Endothelial cell of umbilical vein (primary cell): ENCODE data around the gene UBE2Q1. TPM values are rescaled to one million over a fixed set of nuclear protein-coding genes. Genes with fewer than 3 reads are reported as not detected.

Experiments used
- Bru-seq: library from RNA; stranded (reverse); fragments of 400-500 nt; gene quantifications from one replicate; lab custom pipeline; 2021; lab: Mats Ljungman, UMichigan
- BruChase-seq, 2 experiments: library from RNA; stranded (reverse); fragments of 400-500 nt; gene quantifications; one replicate each; lab custom pipeline; 2021; lab: Mats Ljungman, UMichigan
- BruUV-seq: library from RNA; stranded (reverse); fragments of 400-500 nt; replicated peaks from 2 replicates; lab custom pipeline; 2021; lab: Mats Ljungman, UMichigan
- CTCF ChIA-PET: fragments of 300-600, 350-600 bp; sonication (Branson Sonifier 250); formaldehyde crosslinking; loops from one replicate; lab custom pipeline; 2021; ENCODE audit warnings: antibody characterized with exemption, inconsistent platforms; lab: Charles Lee
- POLR2A ChIA-PET: fragments of 300-600, 350-600 bp; sonication (Branson Sonifier 250); formaldehyde crosslinking; loops from one replicate; lab custom pipeline; 2021; ENCODE audit warnings: antibody characterized with exemption, inconsistent platforms; lab: Charles Lee
- DNase-seq: peaks from one replicate; pipeline ENCODE4 v3.0.0-alpha.2; 2011; ENCODE audit warnings: low read depth, low spot score
- FAIRE-seq: peaks from 2 replicates; lab custom pipeline; 2011; peaks lifted over from hg19 to GRCh38; lab: Jason Lieb, UNC
- H2AFZ ChIP-seq: 2 replicates; pipeline ENCODE4 v1.6.0; 2012; ENCODE audit warnings: low read depth, low read length, control low read depth, inconsistent platforms
- H3K27ac ChIP-seq: 2 replicates; pipeline ENCODE4 v1.5.1; 2011; ENCODE audit warnings: low read depth, mild to moderate bottlenecking, control low read depth, low read length, moderate library complexity; ENCODE audit not compliant: insufficient read depth
- H3K27me3 ChIP-seq, 2 experiments: 2 replicates each; pipeline versions ENCODE4 v1.6.0 to v1.6.1; 2011; ENCODE audit warnings: low read length in 2 of 2, mixed read lengths in 1 of 2; ENCODE audit not compliant: control insufficient read depth in 2 of 2, insufficient read depth in 2 of 2
- H3K36me3 ChIP-seq, 2 experiments: 2 replicates in 1 of 2; 3 replicates in 1 of 2; pipeline ENCODE4 v1.5.1; 2011; ENCODE audit warnings: low read length in 2 of 2, mild to moderate bottlenecking in 1 of 2, moderate library complexity in 1 of 2; ENCODE audit not compliant: control insufficient read depth in 2 of 2, insufficient read depth in 2 of 2; ENCODE audit errors: extremely low read depth in 1 of 2
- H3K4me1 ChIP-seq: 3 replicates; pipeline ENCODE4 v1.5.1; 2011; ENCODE audit warnings: mild to moderate bottlenecking, low read length; ENCODE audit not compliant: control insufficient read depth, insufficient read depth; ENCODE audit errors: extremely low read depth
- H3K4me2 ChIP-seq: 2 replicates; pipeline ENCODE4 v1.6.1; 2011; ENCODE audit warnings: low read length, control low read depth, mixed read lengths; ENCODE audit not compliant: insufficient read depth
- H3K4me3 ChIP-seq, 3 experiments: fragments of 200-600 bp in 1 of 3; sonication (generic), shearing (Covaris generic) in 1 of 3; replicated peaks in 1 of 3; 2 replicates each; pipeline ENCODE4 v1.5.1; 2011 to 2016; ENCODE audit warnings: control low read depth in 3 of 3, low read length in 3 of 3, mild to moderate bottlenecking in 2 of 3, inconsistent platforms in 1 of 3, low read depth in 1 of 3, moderate library complexity in 1 of 3; ENCODE audit not compliant: insufficient read depth in 1 of 3
- H3K79me2 ChIP-seq: 2 replicates; pipeline ENCODE4 v1.6.0; 2012; ENCODE audit warnings: low read length, inconsistent platforms; ENCODE audit not compliant: control insufficient read depth, insufficient read depth
- H3K9ac ChIP-seq: replicated peaks from 2 replicates; pipeline ENCODE3; 2011; ENCODE audit warnings: low read length, control low read depth; ENCODE audit not compliant: insufficient read depth; ENCODE audit errors: extremely low read depth
- H3K9me1 ChIP-seq: replicated peaks from 3 replicates; pipeline ENCODE4 v1.6.0; 2011; ENCODE audit warnings: mild to moderate bottlenecking, low read length; ENCODE audit not compliant: control insufficient read depth, insufficient read depth; ENCODE audit errors: extremely low read depth
- H3K9me3 ChIP-seq: replicated peaks from 2 replicates; pipeline ENCODE4 v1.5.1; 2012; ENCODE audit warnings: low read length, inconsistent platforms; ENCODE audit not compliant: control insufficient read depth, insufficient read depth
- H4K20me1 ChIP-seq: replicated peaks from 2 replicates; pipeline ENCODE3; 2011; ENCODE audit warnings: mild to moderate bottlenecking, low read length; ENCODE audit not compliant: control insufficient read depth, insufficient read depth; ENCODE audit errors: extremely low read depth
- CTCF ChIP-seq, 2 donors: IDR thresholded peaks; 1 replicate in 1 of 2; 2 replicates in 1 of 2; pipeline ENCODE4 v1.5.1; 2011; ENCODE audit warnings: low read length in 2 of 2, mild to moderate bottlenecking in 2 of 2, moderate library complexity in 2 of 2, control low read depth in 1 of 2, inconsistent platforms in 1 of 2, low read depth in 1 of 2; ENCODE audit not compliant: insufficient read depth in 1 of 2; ENCODE audit errors: extremely low read depth in 1 of 2
- EZH2 ChIP-seq: IDR thresholded peaks from 2 replicates; pipeline ENCODE4 v1.6.1; 2012; ENCODE audit warnings: borderline replicate concordance, low read depth, mild to moderate bottlenecking, moderate library complexity, low read length, inconsistent platforms; ENCODE audit not compliant: severe bottlenecking
- GATA2 ChIP-seq: IDR thresholded peaks from 2 replicates; pipeline ENCODE4 v1.7.0; 2011; ENCODE audit warnings: low read depth, mild to moderate bottlenecking, moderate library complexity, mixed read lengths, low read length; ENCODE audit not compliant: insufficient read length, insufficient read depth
- POLR2A ChIP-seq: IDR thresholded peaks from 2 replicates; pipeline ENCODE4 v1.6.1; 2012; ENCODE audit warnings: low read depth, mild to moderate bottlenecking, control low read depth, low read length
- POLR2AphosphoS5 ChIP-seq: IDR thresholded peaks from 2 replicates; pipeline ENCODE4 v1.6.1; 2012; ENCODE audit warnings: low read depth, mild to moderate bottlenecking, control low read depth, low read length, moderate library complexity; ENCODE audit not compliant: insufficient read depth
- dilution Hi-C: fragments of 300-500 bp; cut with MboI; formaldehyde crosslinking; loops from one replicate; pipeline ENCODE4 v1.15.0; 2019; ENCODE audit warnings: low sequenced_read_pairs; ENCODE audit not compliant: extremely low pct_ligation_motif_present
- intact Hi-C: fragments of 100-400 bp; cut with micrococcal nuclease; formaldehyde crosslinking; loops from one replicate; pipeline ENCODE4 v1.10.0; 2022
- long read RNA-seq: library from polyadenylated mRNA; stranded (forward); transcript quantifications from one replicate; pipeline ENCODE4 v2.0.0, GENCODE V29; 2021
- polyA minus RNA-seq, 3 experiments: library from RNA; depleted of rRNA, polyadenylated mRNA; stranded (reverse); fragments of >200 nt; gene quantifications; 1 replicate in 1 of 3; 2 replicates in 2 of 3; pipeline ENCODE4 v1.2.3, GENCODE V29; 2011
- polyA plus RNA-seq, 4 experiments: library from polyadenylated mRNA; depleted of rRNA in 3 of 4; stranded (reverse) in 3 of 4; unstranded in 1 of 4; fragments of >200 nt; gene quantifications; 2 replicates each; pipeline versions ENCODE4 v1.2.1 to v1.2.3, GENCODE V29; 2011 to 2012; ENCODE audit warnings: missing spikeins in 1 of 4
- total RNA-seq: library from RNA; stranded (reverse); gene quantifications from 2 replicates; pipeline ENCODE4 v1.2.3, GENCODE V29; 2021

The UBE2Q1 gene
- total RNA-seq (85.4 and 97.2 TPM in 2 replicates), polyA plus RNA-seq (16.5 and 18.3 TPM in 2 replicates), polyA minus RNA-seq (15.4 and 19.3 TPM in 2 replicates), Bru-seq, nascent RNA (percentile 82 among the genes with signal in this experiment), BruChase-seq, experiment 1, labeled RNA remaining after a 6-hour chase (percentile 96 among the genes with signal in this experiment), BruChase-seq, experiment 2, labeled RNA remaining after a 2-hour chase (percentile 91 among the genes with signal in this experiment)
- 19.5 and 20.6 TPM in 2 replicates for polyA plus RNA-seq (2011; cell fraction: cytosol; rRNA removed)
- 28.2 and 47.4 TPM in 2 replicates for polyA plus RNA-seq (2011; cell fraction: nucleus; rRNA removed)
- polyA plus RNA-seq (2012) = 60.3 and 79.7 TPM in 2 replicates
- polyA minus RNA-seq (2011; cell fraction: cytosol; rRNA and poly(A)+ RNA removed) = 12.7 TPM
- polyA minus RNA-seq (2011; cell fraction: nucleus; rRNA and poly(A)+ RNA removed) = 10.2 and 13.8 TPM in 2 replicates
- long read RNA-seq, transcript UBE2Q1-201 (13 exons, 3,210 nt) = major isoform, 82 of 96 reads
- long read RNA-seq, partial matches to known transcripts = 7 of 96 reads
- long read RNA-seq, other reads (novel, unspliced or antisense) = 7 of 96 reads

GRCh38 chr1:154557939-154558719, at the start of gene UBE2Q1:
Gene UBE2Q1, minus strand, starts transcription at chr1:154558662. Its CDS starts 109 bp downstream, at chr1:154558553.
- BruUV-seq = no TSS peak
- peak within 1 kb of the TSS; percentile 85 for H3K9ac ChIP-seq
- H3K9me3 ChIP-seq = no peaks in the 10 kb centered on the region
- dilution Hi-C loops = no loop called here
- H2AFZ ChIP-seq = peak within 1 kb of the TSS; percentile 94
- H4K20me1 ChIP-seq = no peaks in the 10 kb centered on the region
- H3K4me1 ChIP-seq = peaks cover 26% of the 10 kb centered on the region
- peak within 1 kb of the TSS; percentile 94 for H3K4me2 ChIP-seq
- H3K27me3 ChIP-seq = no peaks in the 10 kb centered on the region
- DNase-seq = peak; percentile 32
- H3K27ac ChIP-seq = peak within 1 kb of the TSS; percentile 67
- intact Hi-C loops = loop anchor here (1.0 to 5.0 kb wide), 8 partner anchors 50 to 459 kb away; partner anchors contain the start of genes ADAR, KCNN3, PMVK and UBAP2L
- CTCF ChIA-PET = interaction anchor here (0.6 to 6.2 kb wide), 8 partner anchors 11 to 308 kb away, joined by 3 to 49 read pairs (median 4); no protein-coding TSS in a partner anchor
- peak; percentile 8 for FAIRE-seq
- H3K36me3 ChIP-seq = peaks cover 17 to 23% of the 10 kb centered on the region in 2 experiments
- peak within 1 kb of the TSS; percentile 92 for H3K4me3 ChIP-seq
- no peaks in the 10 kb centered on the region for H3K9me1 ChIP-seq
- TF ChIP-seq POLR2AphosphoS5 (peak; percentile 12), EZH2 (no peak), GATA2 (no peak), CTCF (IDR thresholded peaks at IDR 0.05; ENCODE audit: extremely low read depth in 1 of 2, insufficient read depth in 1 of 2, low read depth in 1 of 2, low read length in 2 of 2) (no peak), POLR2A (peak; percentile 32)
- peaks cover 32% of the 10 kb centered on the region for H3K79me2 ChIP-seq
- POLR2A ChIA-PET = no interaction called here
